ENCODE data around the gene PITX2. TPM values are rescaled to one million over a fixed set of nuclear protein-coding genes. Genes with fewer than 3 reads are reported as not detected.
A peak's percentile ranks its signal among the peaks of the same experiment; 100 is the strongest.

The PITX2 gene
- total RNA-seq, 2 donors from 2014 or later: 1.1 TPM

- DNase-seq (no peak), ATAC-seq (no peak)
- intact Hi-C loops (cut with DNase I, micrococcal nuclease): no loop called here
These were observed 5.2 kb upstream of the PITX2 start for GRCh38 chr4:110627977-110628662.

GRCh38 chr4:110626532-110627153, 3.8 kb upstream of the PITX2 start:
- intact Hi-C loops (cut with DNase I, micrococcal nuclease): no loop called here
- no peak for ATAC-seq

GRCh38 chr4:110625576-110626257, 2.8 kb upstream of the PITX2 start:
- no peak for DNase-seq
- ATAC-seq: no peak
- intact Hi-C loops (cut with DNase I, micrococcal nuclease): no loop called here

More at GRCh38 chr4:110626532-110627153, 3.8 kb upstream of the PITX2 start:
- no peak for DNase-seq

- no peak for DNase-seq
- intact Hi-C loops (cut with DNase I, micrococcal nuclease): no loop called here
- ATAC-seq: no peak
These were observed 2.1 kb upstream of the PITX2 start for GRCh38 chr4:110624904-110625494.

DNA sequence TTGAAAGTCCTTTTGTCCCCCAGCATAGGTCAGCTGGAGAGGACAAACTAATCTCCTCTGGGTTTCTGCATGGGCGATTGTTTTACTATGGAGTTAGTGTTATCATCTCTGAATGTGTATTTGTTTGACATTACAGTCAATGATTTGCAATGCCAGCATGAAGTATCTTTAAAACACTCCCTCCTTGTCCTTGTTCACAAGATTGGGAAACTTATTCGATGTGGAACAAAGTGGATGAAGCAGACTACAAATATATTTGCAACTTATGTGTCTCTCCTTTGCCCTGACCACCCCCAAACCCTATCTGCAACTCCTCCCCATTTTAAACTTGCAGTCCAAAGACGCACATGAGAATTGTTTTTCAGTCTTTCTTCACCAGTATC, 1.5 kb upstream of the PITX2 start:
- no peak for ATAC-seq
- DNase-seq: no peak
- intact Hi-C loops (cut with DNase I, micrococcal nuclease): no loop called here

GRCh38 chr4:110623718-110624397, 981 bp upstream of the PITX2 start:
- intact Hi-C loops (cut with DNase I, micrococcal nuclease): no loop called here
- DNase-seq (no peak), ATAC-seq (no peak)

GRCh38 chr4:110621839-110622751, 782 bp downstream of the PITX2 start:
- no peak for DNase-seq
- intact Hi-C loops (cut with DNase I, micrococcal nuclease): no loop called here
- ATAC-seq: peak; percentile 6

DNA sequence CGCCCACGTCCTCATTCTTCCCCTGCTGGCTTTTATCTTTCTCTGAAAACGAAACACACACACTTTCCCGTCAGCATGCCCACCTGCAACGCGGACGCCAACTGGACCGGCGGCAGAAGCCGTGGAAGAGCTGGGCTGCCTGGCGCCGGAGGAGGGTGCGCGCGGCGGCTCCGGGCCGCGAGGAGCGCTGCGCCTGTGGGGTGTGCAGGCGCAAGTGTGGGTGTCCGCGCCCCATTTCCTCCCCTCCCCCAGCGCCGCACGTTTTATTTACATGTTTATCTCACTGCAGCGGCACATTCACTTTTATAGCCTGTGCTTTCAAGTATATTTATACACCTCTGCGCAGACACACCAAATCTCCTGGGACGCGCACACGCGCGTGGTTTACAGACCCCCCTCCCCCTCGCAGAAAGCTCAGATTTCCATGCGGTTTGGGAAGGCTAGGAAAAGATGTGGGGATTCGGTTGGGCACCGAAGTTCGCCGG, 1.5 kb downstream of the PITX2 start:
- ATAC-seq: no peak
- DNase-seq: no peak
- intact Hi-C loops (cut with DNase I, micrococcal nuclease): no loop called here

DNA sequence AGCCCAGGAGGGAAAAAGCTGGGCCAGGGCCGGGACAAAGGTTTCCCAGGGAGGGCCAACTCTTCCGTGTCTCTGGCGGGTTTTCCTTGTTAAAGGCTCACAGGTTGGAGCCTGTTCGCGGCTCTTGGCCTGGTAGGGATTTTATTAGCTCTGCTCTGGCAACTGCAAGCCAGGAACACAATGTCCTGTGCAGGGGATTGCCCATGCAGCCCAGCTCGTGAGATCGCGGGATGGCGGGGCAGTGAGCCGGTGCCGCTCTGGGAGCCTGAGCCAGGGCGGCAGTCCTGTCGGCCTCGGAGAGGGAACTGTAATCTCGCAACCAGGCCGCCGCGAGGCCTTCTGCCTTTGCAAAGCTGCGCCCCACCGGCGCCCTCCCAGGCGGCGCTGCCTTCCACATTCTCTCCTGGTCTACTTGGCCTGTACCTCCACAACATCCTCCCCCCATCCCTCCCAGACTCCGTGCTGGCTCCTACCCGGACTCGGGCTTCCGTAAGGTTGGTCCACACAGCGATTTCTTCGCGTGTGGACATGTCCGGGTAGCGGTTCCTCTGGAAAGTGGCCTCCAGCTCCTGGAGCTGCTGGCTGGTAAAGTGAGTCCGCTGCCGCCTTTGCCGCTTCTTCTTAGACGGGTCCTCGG, 2.1 kb downstream of the PITX2 start:
- DNase-seq: peak; percentile 64 to 74

GRCh38 chr4:110620322-110620690, 2.6 kb downstream of the PITX2 start:
- no peak for DNase-seq
- no peak for ATAC-seq
- intact Hi-C loops (cut with DNase I, micrococcal nuclease): no loop called here

More for the DNA sequence above, 2.1 kb downstream of the PITX2 start:
- peak; percentile 60 for ATAC-seq
- intact Hi-C loops (cut with DNase I, micrococcal nuclease): no loop called here

DNA sequence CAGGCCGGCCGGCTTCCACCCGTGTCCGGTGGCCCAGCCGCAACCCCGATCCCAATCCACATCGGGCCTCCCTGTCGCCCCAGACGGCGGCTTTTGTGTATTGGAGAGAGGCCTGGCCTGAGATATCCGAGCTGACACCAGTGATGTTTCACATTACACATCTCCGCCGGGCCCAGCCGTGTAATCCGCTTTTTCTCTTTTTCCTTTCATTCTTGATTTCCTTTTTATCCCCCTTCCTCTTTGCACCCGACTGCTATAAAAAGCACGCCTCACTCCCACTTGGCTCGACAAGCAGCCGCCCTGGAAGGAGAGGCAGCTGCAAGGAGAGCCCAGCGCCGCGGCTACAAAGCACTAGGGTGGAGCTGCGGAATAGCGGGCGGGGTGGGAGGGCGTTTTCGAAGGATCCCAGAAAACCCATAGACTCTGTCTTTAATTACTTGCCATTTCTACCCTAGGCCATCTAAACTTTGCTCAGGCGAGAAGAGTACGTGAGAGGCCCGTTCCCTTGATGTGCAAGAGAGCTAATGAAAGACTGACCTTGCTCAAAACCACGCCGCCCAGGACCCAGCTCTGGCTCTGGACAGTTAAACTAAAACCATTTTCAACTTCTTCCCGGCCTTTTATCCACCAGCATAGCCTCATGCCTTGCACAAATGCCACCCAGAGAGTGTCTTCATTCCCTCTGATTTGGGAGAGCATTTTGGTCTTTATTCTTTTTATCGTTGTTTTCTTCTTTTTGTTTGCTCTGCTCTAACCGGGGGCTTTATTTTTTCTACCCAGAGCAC, 3.2 kb downstream of the PITX2 start:
- DNase-seq (no peak), ATAC-seq (no peak)
- intact Hi-C loops (cut with DNase I, micrococcal nuclease): no loop called here

DNA sequence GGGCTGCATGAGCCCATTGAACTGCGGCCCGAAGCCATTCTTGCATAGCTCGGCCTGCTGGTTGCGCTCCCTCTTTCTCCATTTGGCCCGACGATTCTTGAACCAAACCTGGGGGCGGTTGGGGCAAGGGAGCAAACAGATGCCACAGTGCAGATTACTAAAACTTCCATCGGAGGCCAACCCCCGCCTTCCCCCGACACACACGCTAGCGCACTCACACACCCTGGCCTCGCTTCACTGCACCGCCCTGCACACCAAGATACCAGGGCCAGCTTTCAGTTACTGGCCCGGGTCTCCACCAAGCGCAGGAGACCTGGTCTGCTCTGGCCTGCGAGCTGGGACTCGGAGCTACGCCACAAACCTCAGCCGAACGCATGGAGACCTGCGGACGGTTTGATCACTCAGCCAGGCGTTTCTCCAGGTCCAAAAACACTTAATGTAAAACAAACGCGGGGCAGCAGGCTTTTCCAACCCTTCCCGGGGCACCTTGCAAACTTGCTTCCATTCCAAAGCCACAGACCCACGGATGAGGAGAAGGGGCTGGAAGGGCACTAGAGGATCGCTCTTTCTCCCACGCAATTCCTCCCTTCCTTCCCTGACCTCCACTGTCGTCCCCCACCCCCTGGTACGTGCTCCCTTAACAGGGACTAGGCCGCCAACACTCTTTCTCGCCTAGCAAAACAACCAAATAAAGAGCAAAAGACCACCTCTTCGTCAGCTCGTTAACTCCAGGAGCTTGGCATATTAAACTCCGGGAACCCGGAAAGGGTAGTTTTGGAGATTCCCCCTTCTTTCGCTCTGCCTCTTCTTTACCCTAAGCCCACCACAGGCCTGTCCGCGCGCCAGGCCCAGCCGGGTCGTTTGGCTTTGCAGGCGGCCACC, 4.1 kb downstream of the PITX2 start:
- no peak for DNase-seq
- no peak for ATAC-seq
- intact Hi-C loops (cut with DNase I, micrococcal nuclease): no loop called here

GRCh38 chr4:110617646-110618580, 5.0 kb downstream of the PITX2 start:
- intact Hi-C loops (cut with DNase I, micrococcal nuclease): no loop called here
- DNase-seq (peak in 1 of 2 donors; percentile 34), ATAC-seq (peak; percentile 11)

DNA sequence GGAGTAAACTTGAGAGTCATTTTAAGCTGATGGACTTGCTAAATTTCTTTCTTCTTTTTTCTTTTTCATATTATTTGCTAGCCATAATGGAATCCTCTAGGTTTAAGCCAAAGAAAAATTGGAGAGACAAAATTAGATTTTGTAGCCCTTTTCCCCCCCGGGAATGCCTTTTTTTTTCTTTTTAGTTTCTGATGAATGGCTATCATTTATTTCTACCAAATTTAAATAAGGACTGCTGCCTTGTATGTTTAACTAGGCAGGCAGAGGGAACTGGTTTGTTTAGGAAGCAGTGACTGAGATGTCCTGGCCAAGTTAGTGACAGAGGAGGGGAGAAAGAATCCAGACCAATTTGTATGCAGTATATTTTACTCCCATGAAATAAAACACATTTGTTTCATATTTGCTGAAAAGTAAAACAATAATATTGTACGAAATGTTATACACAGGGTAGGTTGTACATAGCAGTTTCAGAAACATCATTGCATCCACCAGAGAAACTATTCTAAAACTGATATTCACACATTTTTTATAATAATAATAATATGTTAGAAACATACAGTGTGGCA, 5.7 kb downstream of the PITX2 start:
- DNase-seq (no peak), ATAC-seq (no peak)
- intact Hi-C loops (cut with DNase I, micrococcal nuclease): no loop called here
